HL-60 (cell line): ENCODE data around the gene FYN.

ENCODE experiments used
- SPI1 ChIP-seq: IDR thresholded peaks from 2 replicates; pipeline ENCODE4 v1.6.1; 2012; ENCODE audit warnings: low read depth, mild to moderate bottlenecking, borderline replicate concordance
- TF ChIP-seq, protein P1 (sequence below): IDR thresholded peaks from one replicate; pipeline ENCODE4 v1.5.1; 2011; ENCODE audit warnings: low read length, control low read depth, inconsistent platforms; ENCODE audit not compliant: insufficient read depth

DNA sequence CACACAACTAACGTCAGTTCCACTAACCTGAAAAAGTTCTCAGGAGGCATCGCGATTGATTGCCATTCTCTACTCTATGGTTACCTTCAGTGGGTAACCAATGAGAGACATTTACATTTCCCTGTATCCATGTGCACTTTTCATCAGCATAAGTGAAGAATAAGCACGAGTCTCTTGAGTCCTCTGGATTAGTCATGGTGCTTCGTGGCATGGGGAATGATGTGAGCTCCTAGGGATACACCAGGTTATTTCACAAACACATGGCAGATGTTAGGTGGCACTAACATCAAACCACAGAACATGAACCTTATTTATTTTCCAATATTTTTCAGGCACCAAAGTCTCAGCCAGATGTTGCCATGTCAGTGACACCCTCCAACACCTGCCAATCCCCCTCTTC lies 64.0 kb downstream of the FYN start:
- TF ChIP-seq, protein P1, sequence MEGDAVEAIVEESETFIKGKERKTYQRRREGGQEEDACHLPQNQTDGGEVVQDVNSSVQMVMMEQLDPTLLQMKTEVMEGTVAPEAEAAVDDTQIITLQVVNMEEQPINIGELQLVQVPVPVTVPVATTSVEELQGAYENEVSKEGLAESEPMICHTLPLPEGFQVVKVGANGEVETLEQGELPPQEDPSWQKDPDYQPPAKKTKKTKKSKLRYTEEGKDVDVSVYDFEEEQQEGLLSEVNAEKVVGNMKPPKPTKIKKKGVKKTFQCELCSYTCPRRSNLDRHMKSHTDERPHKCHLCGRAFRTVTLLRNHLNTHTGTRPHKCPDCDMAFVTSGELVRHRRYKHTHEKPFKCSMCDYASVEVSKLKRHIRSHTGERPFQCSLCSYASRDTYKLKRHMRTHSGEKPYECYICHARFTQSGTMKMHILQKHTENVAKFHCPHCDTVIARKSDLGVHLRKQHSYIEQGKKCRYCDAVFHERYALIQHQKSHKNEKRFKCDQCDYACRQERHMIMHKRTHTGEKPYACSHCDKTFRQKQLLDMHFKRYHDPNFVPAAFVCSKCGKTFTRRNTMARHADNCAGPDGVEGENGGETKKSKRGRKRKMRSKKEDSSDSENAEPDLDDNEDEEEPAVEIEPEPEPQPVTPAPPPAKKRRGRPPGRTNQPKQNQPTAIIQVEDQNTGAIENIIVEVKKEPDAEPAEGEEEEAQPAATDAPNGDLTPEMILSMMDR = no peak
- no peak for TF ChIP-seq SPI1
